Measurements from ENCODE around the gene NDST4. TPM values are rescaled to one million over a fixed set of nuclear protein-coding genes. Genes with fewer than 3 reads are reported as not detected.

NDST4 gene
- total RNA-seq, 1 donor from 2014 or later = 5.6 TPM

DNA sequence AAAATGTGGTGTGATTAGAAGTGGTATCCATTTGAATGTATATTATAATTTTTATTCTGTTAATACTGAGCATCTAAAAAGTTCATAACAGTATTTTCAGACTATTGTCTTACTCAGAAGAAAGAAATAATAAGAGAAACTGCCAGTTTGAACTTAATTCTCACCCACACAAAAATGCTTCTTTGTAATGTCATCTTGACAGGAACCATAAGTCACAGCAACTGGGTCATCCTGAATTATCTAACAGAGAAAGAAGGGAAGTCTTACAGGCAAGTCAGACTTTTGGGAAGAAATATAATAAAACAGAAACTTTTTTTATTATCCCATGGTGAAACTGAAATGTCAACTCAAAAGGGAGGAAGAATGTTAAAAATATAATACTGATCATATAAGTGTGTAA, 83.1 kb downstream of the NDST4 start:
- no peak overlapping the region for H3K27ac Mint-ChIP-seq (ENCODE audit: unreplicated experiment)
- no peak overlapping the region for H3K4me3 Mint-ChIP-seq (ENCODE audit: unreplicated experiment)
- H3K9me3 Mint-ChIP-seq (ENCODE audit: unreplicated experiment) = no peaks in the 10 kb centered on the region
- H3K36me3 Mint-ChIP-seq (ENCODE audit: unreplicated experiment) = no peaks in the 10 kb centered on the region
- peaks cover 2% of the 10 kb centered on the region for H3K4me1 Mint-ChIP-seq (ENCODE audit: low read depth, unreplicated experiment)
- TF ChIP-seq, protein P1, sequence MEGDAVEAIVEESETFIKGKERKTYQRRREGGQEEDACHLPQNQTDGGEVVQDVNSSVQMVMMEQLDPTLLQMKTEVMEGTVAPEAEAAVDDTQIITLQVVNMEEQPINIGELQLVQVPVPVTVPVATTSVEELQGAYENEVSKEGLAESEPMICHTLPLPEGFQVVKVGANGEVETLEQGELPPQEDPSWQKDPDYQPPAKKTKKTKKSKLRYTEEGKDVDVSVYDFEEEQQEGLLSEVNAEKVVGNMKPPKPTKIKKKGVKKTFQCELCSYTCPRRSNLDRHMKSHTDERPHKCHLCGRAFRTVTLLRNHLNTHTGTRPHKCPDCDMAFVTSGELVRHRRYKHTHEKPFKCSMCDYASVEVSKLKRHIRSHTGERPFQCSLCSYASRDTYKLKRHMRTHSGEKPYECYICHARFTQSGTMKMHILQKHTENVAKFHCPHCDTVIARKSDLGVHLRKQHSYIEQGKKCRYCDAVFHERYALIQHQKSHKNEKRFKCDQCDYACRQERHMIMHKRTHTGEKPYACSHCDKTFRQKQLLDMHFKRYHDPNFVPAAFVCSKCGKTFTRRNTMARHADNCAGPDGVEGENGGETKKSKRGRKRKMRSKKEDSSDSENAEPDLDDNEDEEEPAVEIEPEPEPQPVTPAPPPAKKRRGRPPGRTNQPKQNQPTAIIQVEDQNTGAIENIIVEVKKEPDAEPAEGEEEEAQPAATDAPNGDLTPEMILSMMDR (IDR thresholded peaks at IDR 0.05; ENCODE audit: partially characterized antibody, unreplicated experiment) = no peak
- no peaks in the 10 kb centered on the region for H3K27me3 Mint-ChIP-seq (ENCODE audit: unreplicated experiment)
- DNase-seq = no peak

DNA sequence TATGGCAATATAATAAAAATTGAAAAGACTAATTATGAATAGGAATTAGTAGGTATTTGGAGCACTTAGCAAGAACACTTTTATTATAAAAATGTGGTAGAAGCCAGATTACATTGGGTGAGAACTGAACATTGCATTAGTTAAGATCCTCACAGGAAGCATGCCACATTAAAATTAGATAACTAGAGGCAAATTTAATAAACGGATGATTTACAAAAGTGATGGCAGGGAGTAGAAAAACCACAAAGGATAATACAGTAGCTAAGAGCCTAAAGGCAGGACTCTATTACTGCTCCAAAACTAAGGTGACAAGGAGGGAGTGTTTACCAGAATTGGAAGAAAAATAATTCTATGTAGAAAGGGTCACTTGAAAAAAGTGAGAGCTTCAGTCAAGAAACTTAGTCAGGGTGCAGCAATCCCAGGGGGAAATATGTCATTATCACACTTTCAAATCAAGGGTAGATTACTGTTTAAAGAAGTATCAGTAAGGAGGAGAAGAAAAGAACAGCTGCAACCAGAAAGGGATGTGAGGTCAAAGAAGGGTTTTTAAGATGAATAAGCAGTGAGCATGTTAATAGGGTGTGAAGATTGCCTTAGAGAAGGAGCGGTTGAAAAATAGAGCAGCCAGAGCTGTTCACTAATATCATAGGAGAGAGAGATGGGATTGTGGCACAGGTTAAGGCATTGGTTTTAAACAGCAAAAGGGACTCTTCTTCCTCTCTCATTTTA, 84.6 kb downstream of the NDST4 start:
- TF ChIP-seq, protein P1 (IDR thresholded peaks at IDR 0.05; ENCODE audit: partially characterized antibody, unreplicated experiment) = no peak
- DNase-seq = no peak
- Mint-ChIP-seq H3K27me3 (ENCODE audit: unreplicated experiment) (no peaks in the 10 kb centered on the region), H3K36me3 (ENCODE audit: unreplicated experiment) (no peaks in the 10 kb centered on the region), H3K9me3 (ENCODE audit: unreplicated experiment) (peaks cover 4% of the 10 kb centered on the region), H3K4me1 (ENCODE audit: low read depth, unreplicated experiment) (no peaks in the 10 kb centered on the region), H3K4me3 (ENCODE audit: unreplicated experiment) (no peak overlapping the region), H3K27ac (ENCODE audit: unreplicated experiment) (no peak overlapping the region)

DNA sequence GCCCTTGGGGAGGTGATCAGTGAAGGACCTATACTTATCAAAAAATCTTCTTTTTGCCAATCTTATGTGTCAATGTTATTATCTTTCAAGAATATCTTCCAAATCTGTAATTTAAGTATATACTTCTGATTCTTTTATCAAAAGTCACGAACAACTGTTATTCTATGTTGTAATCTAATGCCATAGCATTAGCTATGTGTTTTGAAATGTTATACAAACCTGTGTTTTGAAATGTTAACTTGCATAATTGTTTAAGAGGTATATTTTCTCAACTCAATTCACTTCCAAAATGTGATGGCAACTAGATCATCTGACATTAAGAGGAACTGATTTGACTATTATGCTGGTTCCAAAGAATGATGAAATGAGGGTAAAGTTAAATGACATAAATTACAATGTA, 113.5 kb downstream of the NDST4 start:
- Mint-ChIP-seq H3K36me3 (ENCODE audit: unreplicated experiment) (no peaks in the 10 kb centered on the region), H3K27me3 (ENCODE audit: unreplicated experiment) (no peaks in the 10 kb centered on the region), H3K4me1 (ENCODE audit: low read depth, unreplicated experiment) (peaks cover 13% of the 10 kb centered on the region), H3K4me3 (ENCODE audit: unreplicated experiment) (no peak overlapping the region), H3K27ac (ENCODE audit: unreplicated experiment) (no peak overlapping the region), H3K9me3 (ENCODE audit: unreplicated experiment) (no peaks in the 10 kb centered on the region)
- no peak for DNase-seq
- TF ChIP-seq, protein P1 (IDR thresholded peaks at IDR 0.05; ENCODE audit: partially characterized antibody, unreplicated experiment) = no peak

DNA sequence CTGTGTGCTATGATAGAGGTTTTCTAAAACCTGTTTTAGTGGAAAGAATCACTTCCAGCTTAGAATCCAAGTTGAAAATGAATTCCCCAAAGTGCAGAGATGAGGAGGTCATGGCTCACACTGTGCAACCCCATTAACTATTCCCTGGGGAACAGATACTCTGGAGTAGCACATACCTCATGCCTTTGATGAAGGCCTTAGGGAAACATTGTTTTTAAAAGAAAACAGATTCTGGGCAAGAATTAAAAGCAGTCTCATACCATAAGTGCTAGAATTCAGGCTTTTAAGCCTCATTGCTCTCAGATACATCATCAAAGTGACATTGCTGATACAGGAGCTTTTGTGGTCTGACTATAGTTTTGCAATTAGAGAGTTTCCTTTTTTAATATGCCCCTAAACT, 115.1 kb downstream of the NDST4 start:
- peaks cover 19% of the 10 kb centered on the region for H3K4me1 Mint-ChIP-seq (ENCODE audit: low read depth, unreplicated experiment)
- no peak for DNase-seq
- no peaks in the 10 kb centered on the region for H3K27me3 Mint-ChIP-seq (ENCODE audit: unreplicated experiment)
- H3K4me3 Mint-ChIP-seq (ENCODE audit: unreplicated experiment) = no peak overlapping the region
- TF ChIP-seq, protein P1 (IDR thresholded peaks at IDR 0.05; ENCODE audit: partially characterized antibody, unreplicated experiment) = no peak
- peak overlapping the region; percentile 29 for H3K27ac Mint-ChIP-seq (ENCODE audit: unreplicated experiment)
- no peaks in the 10 kb centered on the region for H3K36me3 Mint-ChIP-seq (ENCODE audit: unreplicated experiment)
- H3K9me3 Mint-ChIP-seq (ENCODE audit: unreplicated experiment) = no peaks in the 10 kb centered on the region

DNA sequence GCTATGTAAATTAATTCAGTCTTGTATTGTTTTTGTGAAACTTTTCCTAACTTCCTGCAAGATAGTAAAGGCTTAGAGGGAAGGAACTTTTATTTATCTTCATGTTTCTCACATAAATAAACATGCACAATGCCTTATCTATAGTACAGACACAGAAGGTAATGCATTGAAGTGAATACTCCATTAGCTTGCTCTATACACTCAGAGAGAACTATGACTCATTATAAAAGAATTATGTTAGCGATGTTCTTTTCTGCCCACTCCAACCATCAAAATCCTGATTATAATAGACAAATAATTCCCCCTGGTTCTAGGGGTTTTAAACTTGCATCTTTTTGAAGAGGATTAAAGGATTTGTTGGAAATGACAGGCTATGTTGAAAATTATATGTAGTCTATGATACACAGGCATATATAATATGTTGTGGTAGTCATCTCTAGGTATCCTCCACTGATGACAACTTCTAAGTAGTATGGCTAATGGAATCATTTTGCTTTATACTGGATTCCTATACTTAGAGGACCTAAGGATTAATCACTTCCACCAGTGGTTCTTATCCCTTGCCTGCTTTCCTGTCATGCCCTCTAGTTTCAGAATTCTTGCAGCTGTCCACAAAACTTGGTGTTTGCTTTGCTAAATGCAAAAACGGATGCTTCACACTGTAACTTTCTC, 115.7 kb downstream of the NDST4 start:
- Mint-ChIP-seq H3K27ac (ENCODE audit: unreplicated experiment) (no peak overlapping the region), H3K36me3 (ENCODE audit: unreplicated experiment) (no peaks in the 10 kb centered on the region), H3K27me3 (ENCODE audit: unreplicated experiment) (no peaks in the 10 kb centered on the region), H3K4me3 (ENCODE audit: unreplicated experiment) (no peak overlapping the region), H3K9me3 (ENCODE audit: unreplicated experiment) (no peaks in the 10 kb centered on the region), H3K4me1 (ENCODE audit: low read depth, unreplicated experiment) (peaks cover 19% of the 10 kb centered on the region)
- TF ChIP-seq, protein P1 (IDR thresholded peaks at IDR 0.05; ENCODE audit: partially characterized antibody, unreplicated experiment) = no peak
- no peak for DNase-seq

All from glutamatergic neuron (in vitro differentiated cells).